Sigmoid colon (tissue), 4 donors: ENCODE measurements around the gene MAP3K7CL.

Experiments used
- EP300 ChIP-seq, 4 donors: sonication (generic); formaldehyde crosslinking; IDR thresholded peaks; one replicate each; pipeline ENCODE4 v1.6.1; 2017; ENCODE audit warnings: antibody characterized with exemption in 4 of 4
- POLR2A ChIP-seq, 2 donors: fragments of 450-650 bp; IDR thresholded peaks; one replicate each; pipeline ENCODE4 v1.6.1; 2016; ENCODE audit warnings: antibody characterized with exemption in 2 of 2, mild to moderate bottlenecking in 2 of 2, moderate library complexity in 2 of 2
- POLR2AphosphoS5 ChIP-seq, 4 donors: sonication (generic); formaldehyde crosslinking; IDR thresholded peaks; one replicate each; pipeline ENCODE4 v1.6.1; 2017; ENCODE audit warnings: antibody characterized with exemption in 4 of 4
- TF ChIP-seq, protein P1 (sequence below), 4 experiments: fragments of 450-650 bp in 3 of 4; fragments of 200-600 bp in 1 of 4; IDR thresholded peaks; one replicate each; pipeline ENCODE4 v1.5.1; 2016 to 2019; ENCODE audit warnings: antibody characterized with exemption in 4 of 4, mild to moderate bottlenecking in 3 of 4, moderate library complexity in 2 of 4

GRCh38 chr21:29182691-29183092 lies 52.2 kb downstream of the MAP3K7CL start:
- TF ChIP-seq, protein P1, sequence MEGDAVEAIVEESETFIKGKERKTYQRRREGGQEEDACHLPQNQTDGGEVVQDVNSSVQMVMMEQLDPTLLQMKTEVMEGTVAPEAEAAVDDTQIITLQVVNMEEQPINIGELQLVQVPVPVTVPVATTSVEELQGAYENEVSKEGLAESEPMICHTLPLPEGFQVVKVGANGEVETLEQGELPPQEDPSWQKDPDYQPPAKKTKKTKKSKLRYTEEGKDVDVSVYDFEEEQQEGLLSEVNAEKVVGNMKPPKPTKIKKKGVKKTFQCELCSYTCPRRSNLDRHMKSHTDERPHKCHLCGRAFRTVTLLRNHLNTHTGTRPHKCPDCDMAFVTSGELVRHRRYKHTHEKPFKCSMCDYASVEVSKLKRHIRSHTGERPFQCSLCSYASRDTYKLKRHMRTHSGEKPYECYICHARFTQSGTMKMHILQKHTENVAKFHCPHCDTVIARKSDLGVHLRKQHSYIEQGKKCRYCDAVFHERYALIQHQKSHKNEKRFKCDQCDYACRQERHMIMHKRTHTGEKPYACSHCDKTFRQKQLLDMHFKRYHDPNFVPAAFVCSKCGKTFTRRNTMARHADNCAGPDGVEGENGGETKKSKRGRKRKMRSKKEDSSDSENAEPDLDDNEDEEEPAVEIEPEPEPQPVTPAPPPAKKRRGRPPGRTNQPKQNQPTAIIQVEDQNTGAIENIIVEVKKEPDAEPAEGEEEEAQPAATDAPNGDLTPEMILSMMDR (IDR thresholded peaks at IDR 0.05), result no peak
- no peak for TF ChIP-seq POLR2A (IDR thresholded peaks at IDR 0.05)
- no peak for TF ChIP-seq POLR2AphosphoS5 (IDR thresholded peaks at IDR 0.05)
- no peak for TF ChIP-seq EP300 (IDR thresholded peaks at IDR 0.05)
